Endothelial cell of umbilical vein (primary cell): ENCODE measurements around the gene KRTAP10-1.

ENCODE experiments used
- EZH2 ChIP-seq: IDR thresholded peaks from 2 replicates; pipeline ENCODE4 v1.6.1; 2012; ENCODE audit warnings: borderline replicate concordance, low read depth, mild to moderate bottlenecking, moderate library complexity, low read length, inconsistent platforms; ENCODE audit not compliant: severe bottlenecking
- FOS ChIP-seq: IDR thresholded peaks from 2 replicates; pipeline ENCODE4 v1.6.1; 2011; ENCODE audit warnings: mild to moderate bottlenecking, low read length, moderate library complexity, borderline replicate concordance; ENCODE audit not compliant: insufficient read depth
- JUN ChIP-seq: IDR thresholded peaks from 2 replicates; pipeline ENCODE4 v1.6.1; 2011; ENCODE audit warnings: borderline replicate concordance, low read depth; ENCODE audit not compliant: insufficient read length, insufficient read depth
- POLR2A ChIP-seq: IDR thresholded peaks from 2 replicates; pipeline ENCODE4 v1.6.1; 2012; ENCODE audit warnings: low read depth, mild to moderate bottlenecking, control low read depth, low read length
- POLR2AphosphoS5 ChIP-seq: IDR thresholded peaks from 2 replicates; pipeline ENCODE4 v1.6.1; 2012; ENCODE audit warnings: low read depth, mild to moderate bottlenecking, control low read depth, low read length, moderate library complexity; ENCODE audit not compliant: insufficient read depth
- TF ChIP-seq, protein P1 (sequence below), 2 donors: IDR thresholded peaks; 1 replicate in 1 of 2; 2 replicates in 1 of 2; pipeline ENCODE4 v1.5.1; 2011; ENCODE audit warnings: low read length in 2 of 2, mild to moderate bottlenecking in 2 of 2, moderate library complexity in 2 of 2, control low read depth in 1 of 2, inconsistent platforms in 1 of 2, low read depth in 1 of 2; ENCODE audit not compliant: insufficient read depth in 1 of 2; ENCODE audit errors: extremely low read depth in 1 of 2

DNA sequence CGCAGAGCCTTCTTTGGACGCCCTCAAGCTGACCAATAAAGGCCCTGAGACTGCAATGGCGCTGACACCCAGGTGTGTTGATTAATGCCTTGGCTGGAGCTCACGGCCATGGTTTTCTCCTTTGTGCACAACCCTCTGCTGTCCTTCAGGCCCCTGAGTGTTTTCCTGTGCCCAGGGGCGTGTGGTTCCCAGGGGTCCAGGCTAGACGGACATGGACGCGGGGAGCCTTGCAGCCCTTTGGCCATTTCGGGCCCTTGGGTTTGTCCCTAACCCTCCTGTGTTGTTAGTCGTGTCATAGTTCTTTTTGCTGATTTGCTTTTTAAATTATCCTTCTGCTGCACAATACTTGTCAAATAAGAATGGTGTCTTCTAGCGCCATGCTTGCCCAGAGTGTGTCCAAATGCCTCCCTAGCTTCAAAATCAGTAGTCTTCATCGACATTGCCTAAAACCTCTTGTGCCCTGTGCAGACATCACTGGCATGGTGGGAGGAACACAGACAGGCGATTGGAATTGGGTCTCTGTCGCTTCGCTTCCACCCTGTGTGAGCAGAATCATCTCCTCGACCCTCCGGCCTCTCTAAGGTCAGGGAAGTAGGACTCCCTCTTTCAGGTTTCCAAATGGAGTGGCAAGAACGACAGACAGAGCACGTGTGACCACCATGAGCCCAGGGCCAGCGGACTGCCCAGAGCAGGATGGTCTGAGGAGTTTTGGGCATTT lies 35.5 kb upstream of the KRTAP10-1 start:
- TF ChIP-seq FOS = no peak
- no peak for TF ChIP-seq JUN
- TF ChIP-seq POLR2AphosphoS5 = no peak
- no peak for TF ChIP-seq EZH2
- TF ChIP-seq, protein P1, sequence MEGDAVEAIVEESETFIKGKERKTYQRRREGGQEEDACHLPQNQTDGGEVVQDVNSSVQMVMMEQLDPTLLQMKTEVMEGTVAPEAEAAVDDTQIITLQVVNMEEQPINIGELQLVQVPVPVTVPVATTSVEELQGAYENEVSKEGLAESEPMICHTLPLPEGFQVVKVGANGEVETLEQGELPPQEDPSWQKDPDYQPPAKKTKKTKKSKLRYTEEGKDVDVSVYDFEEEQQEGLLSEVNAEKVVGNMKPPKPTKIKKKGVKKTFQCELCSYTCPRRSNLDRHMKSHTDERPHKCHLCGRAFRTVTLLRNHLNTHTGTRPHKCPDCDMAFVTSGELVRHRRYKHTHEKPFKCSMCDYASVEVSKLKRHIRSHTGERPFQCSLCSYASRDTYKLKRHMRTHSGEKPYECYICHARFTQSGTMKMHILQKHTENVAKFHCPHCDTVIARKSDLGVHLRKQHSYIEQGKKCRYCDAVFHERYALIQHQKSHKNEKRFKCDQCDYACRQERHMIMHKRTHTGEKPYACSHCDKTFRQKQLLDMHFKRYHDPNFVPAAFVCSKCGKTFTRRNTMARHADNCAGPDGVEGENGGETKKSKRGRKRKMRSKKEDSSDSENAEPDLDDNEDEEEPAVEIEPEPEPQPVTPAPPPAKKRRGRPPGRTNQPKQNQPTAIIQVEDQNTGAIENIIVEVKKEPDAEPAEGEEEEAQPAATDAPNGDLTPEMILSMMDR (IDR thresholded peaks at IDR 0.05; ENCODE audit: extremely low read depth in 1 of 2, insufficient read depth in 1 of 2, low read depth in 1 of 2, low read length in 2 of 2) = no peak
- TF ChIP-seq POLR2A = no peak
